ENCODE results near the gene GDI1.

GRCh38 chrX:154435171-154435733 is 1.7 kb upstream of the GDI1 start:
- no peak for TF ChIP-seq PATZ1 (tag by site-specific recombination; IDR thresholded peaks at IDR 0.05)
- no peak for TF ChIP-seq ZNF350 (tag by site-specific recombination; IDR thresholded peaks at IDR 0.05)
- TF ChIP-seq CTCF (tag by site-specific recombination; IDR thresholded peaks at IDR 0.05): no peak
- TF ChIP-seq, protein P1, sequence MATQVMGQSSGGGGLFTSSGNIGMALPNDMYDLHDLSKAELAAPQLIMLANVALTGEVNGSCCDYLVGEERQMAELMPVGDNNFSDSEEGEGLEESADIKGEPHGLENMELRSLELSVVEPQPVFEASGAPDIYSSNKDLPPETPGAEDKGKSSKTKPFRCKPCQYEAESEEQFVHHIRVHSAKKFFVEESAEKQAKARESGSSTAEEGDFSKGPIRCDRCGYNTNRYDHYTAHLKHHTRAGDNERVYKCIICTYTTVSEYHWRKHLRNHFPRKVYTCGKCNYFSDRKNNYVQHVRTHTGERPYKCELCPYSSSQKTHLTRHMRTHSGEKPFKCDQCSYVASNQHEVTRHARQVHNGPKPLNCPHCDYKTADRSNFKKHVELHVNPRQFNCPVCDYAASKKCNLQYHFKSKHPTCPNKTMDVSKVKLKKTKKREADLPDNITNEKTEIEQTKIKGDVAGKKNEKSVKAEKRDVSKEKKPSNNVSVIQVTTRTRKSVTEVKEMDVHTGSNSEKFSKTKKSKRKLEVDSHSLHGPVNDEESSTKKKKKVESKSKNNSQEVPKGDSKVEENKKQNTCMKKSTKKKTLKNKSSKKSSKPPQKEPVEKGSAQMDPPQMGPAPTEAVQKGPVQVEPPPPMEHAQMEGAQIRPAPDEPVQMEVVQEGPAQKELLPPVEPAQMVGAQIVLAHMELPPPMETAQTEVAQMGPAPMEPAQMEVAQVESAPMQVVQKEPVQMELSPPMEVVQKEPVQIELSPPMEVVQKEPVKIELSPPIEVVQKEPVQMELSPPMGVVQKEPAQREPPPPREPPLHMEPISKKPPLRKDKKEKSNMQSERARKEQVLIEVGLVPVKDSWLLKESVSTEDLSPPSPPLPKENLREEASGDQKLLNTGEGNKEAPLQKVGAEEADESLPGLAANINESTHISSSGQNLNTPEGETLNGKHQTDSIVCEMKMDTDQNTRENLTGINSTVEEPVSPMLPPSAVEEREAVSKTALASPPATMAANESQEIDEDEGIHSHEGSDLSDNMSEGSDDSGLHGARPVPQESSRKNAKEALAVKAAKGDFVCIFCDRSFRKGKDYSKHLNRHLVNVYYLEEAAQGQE (tag by site-specific recombination; IDR thresholded peaks at IDR 0.05): no peak

Measured in HEK293 (cell line).